ENCODE data around the gene PRR18. TPM values are rescaled to one million over a fixed set of nuclear protein-coding genes. Genes with fewer than 3 reads are reported as not detected.

PRR18 gene
- total RNA-seq, 1 donor from 2014 or later = not detected

DNA sequence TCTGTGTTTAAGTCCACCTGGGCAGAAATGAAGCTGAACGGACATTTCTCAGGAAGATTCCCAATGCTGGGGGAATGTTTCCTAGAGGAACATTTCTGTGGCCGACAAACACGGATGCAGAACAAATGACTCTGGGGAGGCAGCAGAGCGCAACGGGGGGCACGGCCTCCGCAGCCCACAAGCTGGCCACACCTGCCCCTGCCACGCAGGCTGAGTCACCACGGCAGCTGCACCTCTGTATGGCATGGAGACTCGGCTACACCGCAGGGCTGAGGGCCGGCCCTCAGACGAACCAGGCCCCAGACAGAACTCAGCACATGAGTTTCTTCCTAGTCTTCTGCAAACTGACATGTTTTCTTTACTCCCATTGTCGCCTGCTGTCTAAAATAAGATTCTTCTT is 10.0 kb upstream of the PRR18 start:
- Histone ChIP-seq H3K27me3 (no peaks in the 10 kb centered on the region), H3K27ac (no peak overlapping the region), H3K4me3 (no peak overlapping the region), H3K9me3 (no peaks in the 10 kb centered on the region), H3K4me1 (no peaks in the 10 kb centered on the region), H3K36me3 (peaks cover 13 to 43% of the 10 kb centered on the region in 2 donors)
- DNase-seq (ENCODE audit: low spot score in 2 of 2) = no peak
- intact Hi-C loops (cut with DNase I) = no loop called here
- TF ChIP-seq CTCF (IDR thresholded peaks at IDR 0.05) = no peak

GRCh38 chr6:166317261-166318212 is 9.3 kb upstream of the PRR18 start:
- intact Hi-C loops (cut with DNase I) = no loop called here
- TF ChIP-seq CTCF (IDR thresholded peaks at IDR 0.05) = no peak
- H3K36me3 ChIP-seq = peaks cover 13 to 37% of the 10 kb centered on the region in 2 donors
- H3K4me1 ChIP-seq = no peaks in the 10 kb centered on the region
- no peaks in the 10 kb centered on the region for H3K27me3 ChIP-seq
- H3K27ac ChIP-seq = no peak overlapping the region
- no peak overlapping the region for H3K4me3 ChIP-seq
- DNase-seq (ENCODE audit: low spot score in 2 of 2) = no peak
- no peaks in the 10 kb centered on the region for H3K9me3 ChIP-seq

GRCh38 chr6:166315436-166315835 is 7.2 kb upstream of the PRR18 start:
- Histone ChIP-seq H3K4me3 (no peak overlapping the region), H3K4me1 (no peaks in the 10 kb centered on the region), H3K27me3 (no peaks in the 10 kb centered on the region), H3K9me3 (no peaks in the 10 kb centered on the region), H3K36me3 (peaks cover 4 to 16% of the 10 kb centered on the region in 2 donors), H3K27ac (no peak overlapping the region)
- no peak for TF ChIP-seq CTCF (IDR thresholded peaks at IDR 0.05)
- intact Hi-C loops (cut with DNase I) = no loop called here
- DNase-seq (ENCODE audit: low spot score in 2 of 2) = no peak

DNA sequence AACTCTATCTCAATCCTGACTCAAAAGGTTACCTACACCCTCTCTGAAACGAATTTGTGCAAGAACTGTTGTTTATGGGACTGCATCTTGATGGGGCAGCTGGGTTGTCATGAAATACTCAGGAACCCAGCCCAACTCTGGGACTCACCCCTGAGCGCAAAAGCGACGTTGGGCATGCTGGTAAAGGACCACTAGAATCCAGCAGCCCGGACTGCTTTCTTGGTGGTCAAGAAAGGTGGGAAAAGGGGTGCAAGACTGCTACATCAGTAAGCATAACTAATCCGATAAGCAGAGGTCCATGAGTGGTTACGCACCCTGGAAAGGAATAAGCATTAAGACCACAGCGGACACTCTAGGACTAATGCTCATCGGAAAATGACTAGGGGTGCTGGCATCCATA is 6.3 kb upstream of the PRR18 start:
- no peak for DNase-seq (ENCODE audit: low spot score in 2 of 2)
- Histone ChIP-seq H3K4me1 (no peaks in the 10 kb centered on the region), H3K4me3 (no peak overlapping the region), H3K36me3 (peaks cover 4 to 6% of the 10 kb centered on the region in 2 donors), H3K9me3 (no peaks in the 10 kb centered on the region), H3K27ac (no peak overlapping the region), H3K27me3 (no peaks in the 10 kb centered on the region)
- no peak for TF ChIP-seq CTCF (IDR thresholded peaks at IDR 0.05)
- intact Hi-C loops (cut with DNase I) = no loop called here

DNA sequence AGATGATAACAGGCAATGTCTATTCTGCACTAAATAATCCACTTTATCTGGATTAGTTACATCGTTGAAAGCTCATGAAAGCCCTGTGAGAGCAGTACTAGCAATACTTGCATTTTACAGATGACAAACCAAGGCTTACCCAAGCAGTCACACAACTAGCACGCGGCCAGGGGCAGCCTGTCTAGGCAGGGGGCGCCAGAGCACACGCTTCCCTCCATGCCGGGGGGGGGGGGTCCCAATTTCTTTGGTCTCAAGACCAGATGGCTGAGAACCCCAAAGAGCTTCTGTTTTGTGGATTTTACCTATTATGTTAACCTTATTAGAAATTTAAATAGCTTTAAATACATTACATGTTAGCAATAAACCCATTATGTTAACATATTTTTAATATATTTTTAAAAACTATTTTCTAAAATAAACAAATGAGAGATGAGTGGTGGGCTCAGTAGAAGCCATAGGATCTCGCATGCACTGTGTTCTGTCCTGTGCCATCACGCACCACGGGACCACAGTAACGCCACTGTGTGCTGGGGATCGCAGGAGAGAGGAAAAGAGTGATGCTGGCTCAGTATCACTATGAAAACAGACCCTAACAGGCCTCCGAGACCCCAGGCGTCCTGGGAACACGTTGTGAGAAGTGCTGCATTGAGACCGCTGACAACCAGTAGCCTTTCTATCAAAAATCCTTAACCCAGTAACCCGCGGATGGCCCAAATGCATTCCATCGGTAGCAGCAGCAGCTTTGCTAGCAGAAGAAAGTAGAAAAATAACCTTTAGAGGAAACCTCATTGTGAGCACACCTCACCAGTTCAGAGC is 5.3 kb upstream of the PRR18 start:
- no peak overlapping the region for H3K4me3 ChIP-seq
- no peaks in the 10 kb centered on the region for H3K9me3 ChIP-seq
- intact Hi-C loops (cut with DNase I) = loop anchor here (1.0 kb wide), 1 partner anchor 87 kb away; no protein-coding TSS in a partner anchor
- H3K4me1 ChIP-seq = peaks cover 0 to 2% of the 10 kb centered on the region in 2 donors
- H3K27me3 ChIP-seq = no peaks in the 10 kb centered on the region
- DNase-seq (ENCODE audit: low spot score in 2 of 2) = no peak
- no peak overlapping the region for H3K27ac ChIP-seq
- peaks cover 0 to 3% of the 10 kb centered on the region in 2 donors for H3K36me3 ChIP-seq
- peak; percentile 46 to 74 (median 59) for TF ChIP-seq CTCF (IDR thresholded peaks at IDR 0.05)
